GM18861 (cell line): ENCODE results near the gene DAND5.

Source experiments
- ATAC-seq: cut with Tn5 transposase; IDR thresholded peaks from one replicate; pipeline ENCODE4 v1.9.1; 2021; ENCODE audit not compliant: unreplicated experiment

The DAND5 gene

DNA sequence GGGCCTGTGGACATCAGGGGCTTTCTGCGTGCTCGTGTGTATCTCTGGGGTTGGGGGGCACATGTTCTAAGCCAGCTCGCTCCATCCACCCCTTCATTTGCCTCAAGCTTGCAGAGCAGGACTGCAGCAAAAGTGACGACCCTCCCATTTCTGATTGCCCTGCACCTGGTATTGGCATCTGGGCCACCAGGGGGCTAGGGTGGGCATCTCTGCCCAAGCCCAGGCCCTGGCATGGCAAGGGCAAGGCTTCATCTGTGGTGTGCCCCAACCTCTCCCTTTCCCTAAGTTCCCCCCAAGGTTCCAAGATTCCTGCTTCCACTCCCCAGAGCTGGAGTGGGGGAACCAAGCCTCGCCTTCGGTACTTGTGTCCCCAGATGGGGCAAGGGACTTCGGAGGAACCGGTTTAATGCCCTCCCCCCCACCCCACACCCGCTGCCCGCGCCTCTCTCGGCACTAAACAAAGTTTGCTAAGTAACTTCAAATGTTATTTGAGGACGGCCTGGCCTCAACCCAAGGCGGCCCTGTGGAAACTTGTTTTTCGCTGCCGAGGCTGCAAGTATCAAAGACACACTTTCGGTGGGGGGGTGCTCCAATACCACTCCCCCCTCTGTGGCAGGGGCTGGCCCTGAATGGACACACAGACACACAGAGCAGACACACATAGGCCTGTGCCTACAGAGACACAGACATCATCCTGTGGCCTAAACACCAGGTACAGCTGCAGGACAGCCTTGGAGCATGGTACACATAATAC, 38.1 kb downstream of the DAND5 start:
- no peak for ATAC-seq

DNA sequence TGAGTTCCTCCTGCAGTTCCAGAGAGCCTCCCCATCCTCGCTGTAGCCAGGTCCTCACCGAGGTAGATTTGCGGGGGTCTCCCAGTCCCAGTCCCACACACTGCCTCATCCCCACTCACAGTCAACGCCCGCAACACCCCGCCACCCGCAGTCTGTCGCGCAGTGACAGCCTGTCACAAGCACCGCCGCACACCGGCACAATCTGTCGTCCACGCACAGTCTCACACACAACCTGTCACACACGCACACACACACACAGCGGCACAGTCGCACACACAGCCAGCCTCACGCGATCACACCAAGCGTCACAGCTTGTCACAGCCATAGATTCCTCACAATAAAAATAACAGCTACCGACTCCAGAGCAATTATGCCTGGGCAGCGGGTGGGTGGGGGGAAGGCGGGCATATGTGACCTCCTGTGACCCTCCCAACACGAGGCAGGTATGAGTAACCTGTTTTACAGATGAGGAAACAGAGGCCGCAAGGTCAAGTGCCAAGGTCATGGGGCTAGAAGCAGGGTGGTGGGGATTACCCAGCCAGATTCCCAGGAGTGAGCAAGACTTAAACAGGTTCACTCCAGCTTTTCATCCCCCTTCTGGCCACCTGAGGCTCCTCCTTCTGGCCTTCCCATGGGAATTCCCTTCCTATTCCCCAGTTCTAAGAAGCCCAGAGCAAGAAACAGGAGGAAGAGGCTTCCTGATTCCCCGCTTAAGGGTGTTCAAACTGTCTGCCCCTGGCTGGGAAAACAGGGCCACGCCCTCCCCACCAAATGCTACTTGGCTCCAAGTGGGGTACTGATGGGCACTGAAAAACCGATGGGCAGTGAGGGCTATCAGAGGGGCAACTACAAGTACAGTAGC, 39.8 kb downstream of the DAND5 start:
- ATAC-seq: no peak

DNA sequence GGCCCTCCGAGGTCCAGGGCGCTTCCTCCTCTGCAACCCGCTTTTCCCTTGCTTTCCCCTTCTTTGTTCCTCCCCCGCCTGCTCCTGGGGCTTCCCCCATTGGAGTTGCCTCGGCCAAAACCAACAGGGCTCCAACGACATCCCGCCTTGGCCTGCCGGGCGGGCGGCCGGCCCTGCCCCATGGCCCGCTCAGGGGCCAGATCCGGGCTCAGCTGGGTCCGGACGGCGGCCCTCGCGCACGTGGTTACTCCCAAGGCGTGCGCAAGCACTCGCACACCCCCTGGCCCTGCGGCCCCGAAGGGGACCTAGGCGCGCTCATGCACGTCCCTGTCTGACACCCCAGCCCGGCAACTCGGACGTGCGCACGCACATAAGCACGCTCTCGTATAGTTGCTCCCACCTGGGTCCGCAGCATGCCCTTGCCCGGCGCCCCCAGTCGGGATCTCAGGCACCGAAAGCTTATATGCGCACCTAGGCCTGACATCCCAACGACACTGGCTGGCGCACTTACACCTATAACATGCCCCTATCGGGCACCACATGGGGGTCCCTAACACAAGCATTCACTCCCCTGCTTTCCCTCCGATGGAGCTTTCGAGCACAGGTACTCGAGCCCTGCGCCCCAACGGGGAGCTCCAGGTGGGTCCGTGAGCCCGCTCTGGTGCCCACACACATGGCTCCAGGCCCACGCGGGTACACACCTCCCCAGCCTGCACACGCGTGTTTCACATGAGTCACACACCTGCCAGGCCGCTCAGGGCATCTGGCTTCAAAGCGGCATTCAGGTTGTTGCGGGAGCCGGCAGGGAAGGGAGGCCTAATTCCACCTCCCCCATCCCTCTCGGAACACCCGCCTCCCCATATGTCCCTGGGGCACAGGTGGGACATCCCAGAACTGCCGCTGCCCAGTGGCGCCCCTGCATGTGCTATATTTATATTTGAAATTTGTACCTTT, 40.9 kb downstream of the DAND5 start:
- no peak for ATAC-seq

DNA sequence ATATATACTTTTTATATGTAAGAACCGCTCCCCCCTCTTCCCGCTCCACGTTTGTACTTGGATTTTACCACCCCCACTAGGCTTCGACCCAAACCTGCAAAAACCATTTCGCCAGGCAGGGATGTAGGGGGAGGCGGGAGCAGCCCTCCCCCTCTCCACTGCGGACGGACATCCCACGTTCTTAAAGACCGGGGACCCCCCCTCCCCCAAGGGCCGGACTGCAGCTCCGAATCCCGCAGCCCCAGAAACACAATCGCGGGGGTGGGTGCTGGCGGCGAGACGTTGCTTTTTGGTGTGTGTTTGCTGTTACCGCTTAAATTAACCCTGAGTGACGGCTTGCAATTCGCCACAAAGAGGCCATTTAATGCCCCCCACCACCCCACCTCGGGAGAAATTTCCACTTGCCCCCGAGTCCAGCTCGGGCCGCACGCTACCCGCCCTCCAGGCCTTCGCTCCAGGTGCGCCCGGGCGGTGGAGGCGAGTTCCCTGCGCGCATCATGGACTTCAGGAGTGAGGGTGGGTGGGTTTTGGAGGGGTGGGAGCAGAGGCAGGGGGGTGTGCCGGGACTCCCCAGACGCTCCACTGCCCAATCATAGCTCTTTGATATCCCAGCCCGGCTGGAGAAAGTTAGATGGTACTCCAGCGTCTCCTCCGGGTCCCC, 41.7 kb downstream of the DAND5 start:
- ATAC-seq: no peak

DNA sequence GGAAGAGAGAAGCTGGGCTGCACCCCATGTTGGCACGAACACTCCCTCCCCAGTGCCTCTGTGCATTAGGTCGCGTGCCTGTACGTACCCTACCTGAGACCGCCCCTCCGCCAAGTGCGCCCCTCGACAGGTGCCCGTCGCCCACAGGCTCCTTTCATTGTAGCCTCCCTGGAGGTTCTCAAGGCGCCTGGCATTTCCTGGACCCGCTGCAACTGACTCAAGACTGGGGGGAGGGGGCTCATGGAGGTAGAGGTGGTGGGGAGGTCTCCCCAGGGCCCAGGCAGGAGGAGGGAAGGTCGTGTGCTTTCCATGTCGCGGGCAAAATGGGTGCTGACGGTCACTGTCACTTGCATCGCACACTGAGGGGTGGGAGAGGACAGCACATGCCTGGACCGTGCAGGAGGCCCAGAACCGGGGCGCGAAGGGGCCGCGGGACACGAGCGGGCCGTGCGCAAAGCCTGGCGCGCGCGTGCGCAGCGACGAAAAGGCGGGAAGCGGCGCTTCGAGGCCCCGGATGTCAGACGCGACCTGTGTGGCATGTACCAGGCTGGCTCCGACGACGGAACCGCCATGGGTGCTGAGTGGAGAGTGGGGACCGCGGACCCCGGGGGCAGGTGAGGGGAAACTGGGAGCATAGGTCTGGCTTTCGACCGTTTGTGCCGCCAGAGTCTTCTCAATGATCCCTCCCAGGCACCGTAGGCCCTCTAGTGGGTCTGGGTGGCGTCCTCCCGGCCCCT, 42.4 kb downstream of the DAND5 start:
- no peak for ATAC-seq

DNA sequence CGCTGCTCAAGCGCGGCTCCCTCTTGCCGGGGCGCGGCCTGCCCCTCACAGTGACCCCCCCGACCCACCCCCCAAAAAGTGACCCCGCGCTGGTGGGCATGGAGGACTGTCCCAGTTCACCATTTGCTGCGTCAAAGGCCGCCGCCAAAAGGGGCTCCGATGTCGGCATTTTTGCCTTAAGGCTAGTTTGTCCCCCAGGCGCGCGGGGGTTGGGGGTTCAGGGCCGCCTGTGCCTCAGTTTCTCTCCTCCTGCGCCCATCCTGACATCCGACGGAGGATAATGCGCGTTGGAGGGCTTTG, 43.0 kb downstream of the DAND5 start:
- ATAC-seq: no peak

DNA sequence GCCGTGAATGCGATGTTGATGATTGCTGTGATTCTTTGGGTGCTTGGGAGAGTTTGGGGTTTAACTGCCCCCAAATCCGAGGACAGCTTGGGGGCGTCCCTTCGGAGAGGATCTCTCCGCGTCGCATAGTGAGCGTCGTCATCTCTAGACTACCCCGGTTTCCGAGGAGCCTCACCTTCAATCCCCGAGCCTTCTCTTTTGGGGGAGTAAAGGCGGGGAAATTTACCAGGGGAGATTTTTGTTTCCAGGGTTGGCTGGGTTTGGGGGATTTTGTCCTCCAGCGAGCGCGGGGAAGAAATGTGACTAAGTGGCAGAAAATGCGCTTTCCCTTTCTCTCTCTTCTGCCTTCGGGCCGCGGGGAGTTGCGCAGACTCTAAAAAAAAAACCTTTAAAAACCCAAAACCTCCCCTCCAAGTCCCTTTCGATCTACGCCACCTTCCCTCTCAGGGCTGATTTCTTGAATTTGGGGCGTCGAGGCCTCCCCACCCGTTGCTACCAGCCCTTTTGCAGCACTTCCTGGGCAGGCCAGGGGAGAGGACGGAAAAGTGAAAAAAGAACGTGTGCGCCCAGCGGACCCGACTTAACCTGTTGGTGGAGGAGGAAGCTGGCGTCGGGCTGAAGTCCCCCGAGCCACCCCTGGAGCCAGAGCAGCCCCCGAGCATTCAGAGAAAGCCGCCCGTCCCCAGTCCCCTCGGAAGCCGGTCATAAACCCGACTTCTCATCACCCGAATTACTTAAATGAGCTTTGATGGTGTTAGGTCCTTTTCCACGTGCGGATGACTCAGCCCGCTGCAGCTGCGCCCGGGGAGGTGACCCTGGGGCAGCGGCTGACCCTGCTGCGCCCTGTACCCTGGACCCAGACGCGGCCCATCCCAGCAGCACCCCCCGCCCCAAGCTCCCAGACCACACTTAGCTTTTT, 43.6 kb downstream of the DAND5 start:
- no peak for ATAC-seq

DNA sequence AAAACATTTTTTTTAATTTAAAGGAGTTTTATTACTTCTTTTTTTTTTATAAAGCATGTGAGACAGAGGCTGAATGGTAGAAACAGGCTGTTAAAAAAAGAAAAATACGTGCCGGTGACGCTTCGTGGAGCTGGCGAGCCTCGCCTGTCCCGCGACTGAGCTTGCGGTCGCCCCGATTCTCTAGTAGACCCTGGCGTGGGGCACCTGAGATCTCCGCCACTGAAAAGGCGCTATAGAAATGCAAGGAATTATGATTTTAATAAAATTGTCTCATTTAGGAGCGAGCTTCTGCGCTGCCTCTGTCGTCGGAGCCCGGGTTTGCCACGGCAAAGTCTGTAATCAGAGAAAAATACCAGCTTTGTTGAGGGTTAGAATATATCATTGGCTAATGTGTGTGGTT, 44.3 kb downstream of the DAND5 start:
- ATAC-seq: no peak

DNA sequence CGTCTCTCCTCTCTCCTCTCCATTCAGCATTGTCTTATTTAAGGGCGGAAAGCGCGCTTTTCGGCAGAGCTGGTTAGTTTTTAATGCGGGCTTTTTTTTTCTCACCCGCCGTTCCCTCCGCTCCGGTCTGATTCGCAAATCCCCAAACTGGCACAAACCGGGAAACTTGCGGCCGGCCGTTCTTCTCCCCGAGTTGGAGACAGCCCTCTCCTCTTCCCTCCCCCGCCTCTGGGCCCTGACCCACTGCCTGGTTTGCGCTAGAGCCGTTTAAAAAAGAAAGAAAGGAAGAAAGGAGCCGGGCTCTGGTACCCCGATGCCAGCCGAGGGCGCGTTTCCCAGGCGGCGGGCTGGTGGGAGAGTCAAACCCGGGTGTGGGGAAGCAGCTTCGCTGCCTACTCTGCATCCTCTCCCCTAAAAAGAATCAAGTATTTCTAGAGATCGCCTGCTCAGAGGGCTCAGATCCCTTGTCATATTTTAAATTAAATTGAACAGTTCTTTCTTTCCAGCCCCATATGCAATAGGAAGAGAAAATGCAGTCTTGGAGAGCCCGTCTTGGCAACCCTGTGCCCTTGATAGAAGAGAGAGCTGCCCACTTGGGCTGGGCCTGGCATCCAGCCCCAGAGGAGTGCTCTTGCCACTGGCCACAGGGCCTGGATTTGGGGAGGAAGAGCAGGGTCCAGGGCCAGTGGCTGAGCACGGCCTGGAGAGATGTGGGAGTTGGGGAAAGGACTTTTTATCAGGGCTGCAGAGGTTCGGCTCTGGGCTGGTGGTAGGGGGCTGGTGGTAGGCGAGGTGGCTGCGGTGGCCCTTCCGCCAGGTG, 44.9 kb downstream of the DAND5 start:
- ATAC-seq: no peak

DNA sequence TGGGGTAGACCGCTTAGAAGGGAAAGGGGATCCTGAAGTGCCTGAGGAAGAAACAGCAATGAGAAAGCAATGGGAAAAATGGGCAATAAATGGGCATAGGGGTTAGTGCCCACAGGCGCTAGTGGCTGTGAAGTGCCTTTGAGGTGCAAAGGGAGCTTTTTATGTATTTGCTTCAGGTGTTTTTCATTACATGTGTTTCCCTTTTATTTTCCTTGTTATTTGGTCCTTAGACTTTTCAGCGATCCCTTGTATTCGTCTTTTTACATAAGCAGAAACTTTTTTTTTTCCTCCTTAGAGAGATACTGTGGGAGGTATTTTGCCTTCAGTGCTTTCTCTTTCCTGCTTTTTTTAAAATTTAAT, 45.5 kb downstream of the DAND5 start:
- ATAC-seq: no peak

DNA sequence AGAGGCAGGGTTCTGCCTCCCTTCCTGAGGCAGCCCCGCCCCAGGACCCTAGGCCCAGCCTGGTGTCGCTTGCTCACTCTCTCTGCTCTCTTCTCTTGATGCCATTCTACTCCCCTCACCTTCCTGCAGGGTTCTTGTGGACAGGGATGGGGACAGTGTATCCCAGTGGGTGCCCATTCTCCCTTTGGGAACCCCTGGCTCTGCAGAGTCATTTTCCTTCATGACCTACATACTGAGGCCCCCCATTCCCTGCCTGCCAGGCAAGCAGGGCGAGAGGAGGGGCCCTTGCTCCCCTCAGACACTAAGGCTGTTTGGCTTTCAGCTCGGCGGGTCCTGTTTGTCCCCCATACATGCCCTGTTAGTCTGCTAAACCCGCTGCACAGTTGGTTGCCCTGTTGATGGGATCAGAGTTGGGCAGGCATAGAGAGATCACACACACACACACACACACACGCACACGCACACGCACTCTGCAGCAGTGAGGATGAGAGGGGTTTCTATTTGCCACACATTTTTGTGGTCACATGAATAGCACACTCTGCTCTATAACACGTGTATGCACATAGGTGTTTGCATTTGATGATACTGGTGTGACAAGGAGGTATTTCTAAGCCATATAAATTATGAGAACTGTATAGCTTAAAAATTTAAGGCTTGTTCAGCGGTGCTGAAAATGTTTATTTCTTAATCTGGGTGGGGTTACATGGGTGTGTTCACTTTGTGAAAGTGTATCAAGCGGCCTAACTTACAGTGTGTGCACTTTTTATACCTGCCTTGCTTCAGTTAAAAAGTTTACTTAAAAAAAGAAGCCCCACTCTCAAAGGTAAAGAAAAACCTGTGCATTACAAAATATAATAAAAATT, 46.2 kb downstream of the DAND5 start:
- ATAC-seq: no peak

DNA sequence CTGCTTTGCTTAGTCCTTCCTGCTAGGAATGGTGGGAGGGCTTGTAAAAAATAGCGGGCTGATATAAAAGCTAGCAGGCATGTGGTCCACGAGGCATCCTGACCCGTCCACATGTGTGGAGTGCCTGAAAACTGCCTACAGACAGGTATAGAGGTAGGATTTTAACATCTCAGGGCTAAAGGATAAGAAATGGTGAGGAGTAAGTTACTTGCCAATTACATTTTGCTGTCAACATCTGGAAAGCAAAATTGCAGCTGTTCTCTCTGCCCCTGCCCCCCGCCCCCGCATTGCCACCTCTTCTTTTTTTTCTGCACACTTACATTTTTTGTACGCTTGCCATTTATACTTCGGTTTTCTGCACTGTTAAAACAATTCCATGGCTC, 46.9 kb downstream of the DAND5 start:
- no peak for ATAC-seq

DNA sequence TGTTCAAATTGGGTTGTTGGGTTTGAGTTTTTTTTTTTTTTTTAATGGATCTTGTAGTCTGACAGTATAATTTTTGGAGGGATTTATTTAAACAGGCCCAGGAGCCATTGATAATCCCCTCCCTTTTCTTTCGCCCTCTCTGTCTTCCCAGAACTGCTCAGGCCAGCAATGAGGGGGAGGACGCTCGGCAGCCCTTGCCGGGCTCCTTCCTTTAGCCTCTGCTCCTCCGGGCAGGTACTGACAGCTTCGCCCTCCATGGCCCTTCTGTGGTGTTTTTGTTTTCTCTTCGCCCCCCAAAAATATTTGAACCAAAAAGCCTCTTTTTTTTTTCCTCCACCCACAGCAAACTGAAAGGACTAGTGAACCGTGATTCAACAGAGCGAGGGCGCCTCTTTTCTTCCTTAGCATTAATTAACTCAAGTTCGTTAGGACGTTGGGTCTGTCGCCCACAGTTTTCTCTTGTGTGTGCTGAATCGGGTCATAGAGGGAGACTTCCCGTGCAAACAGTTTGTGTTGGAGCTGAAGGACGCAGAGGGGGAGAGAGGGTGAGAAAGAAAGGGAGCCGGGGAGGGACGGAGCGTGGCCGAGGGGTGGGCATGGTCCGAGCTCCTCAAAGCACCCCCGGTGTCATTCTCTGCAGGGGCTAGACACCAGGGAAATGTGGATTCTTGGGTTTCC, 47.4 kb downstream of the DAND5 start:
- ATAC-seq: no peak

DNA sequence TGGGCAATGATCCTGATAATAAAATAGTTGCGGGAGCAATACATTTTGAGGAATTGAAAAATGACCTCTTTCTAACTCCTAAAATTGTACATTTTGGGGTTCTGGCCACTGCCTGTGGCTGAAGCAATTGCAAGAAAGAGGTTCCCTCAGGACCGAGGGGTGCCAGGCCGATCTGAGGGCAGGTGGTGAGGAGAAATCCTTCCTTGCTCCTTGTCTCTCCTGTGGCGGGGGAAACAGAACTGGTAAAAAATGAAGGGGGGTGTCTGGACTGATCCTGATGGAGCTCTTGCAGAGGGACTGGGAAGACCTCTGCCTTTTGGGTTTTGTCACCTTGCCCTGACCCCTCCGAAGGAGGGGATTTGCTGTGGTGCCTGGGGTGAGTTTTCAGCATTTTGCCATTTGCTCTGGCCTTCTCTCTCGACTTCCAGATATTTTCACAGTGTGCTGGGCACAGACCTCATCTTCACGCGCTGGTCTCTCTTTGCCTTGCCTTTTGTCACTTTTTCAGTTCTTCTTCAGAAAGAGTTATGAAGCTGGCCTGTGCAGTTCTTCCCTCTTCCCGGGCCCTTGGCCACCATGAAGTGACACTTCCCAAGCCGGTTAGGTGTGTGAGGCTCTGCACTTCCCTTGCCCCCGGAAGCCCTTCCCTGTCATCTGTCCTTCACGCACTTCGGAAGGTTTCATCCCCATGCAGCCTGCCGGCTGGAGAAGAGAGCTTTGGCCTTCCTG, 48.1 kb downstream of the DAND5 start:
- ATAC-seq: no peak

DNA sequence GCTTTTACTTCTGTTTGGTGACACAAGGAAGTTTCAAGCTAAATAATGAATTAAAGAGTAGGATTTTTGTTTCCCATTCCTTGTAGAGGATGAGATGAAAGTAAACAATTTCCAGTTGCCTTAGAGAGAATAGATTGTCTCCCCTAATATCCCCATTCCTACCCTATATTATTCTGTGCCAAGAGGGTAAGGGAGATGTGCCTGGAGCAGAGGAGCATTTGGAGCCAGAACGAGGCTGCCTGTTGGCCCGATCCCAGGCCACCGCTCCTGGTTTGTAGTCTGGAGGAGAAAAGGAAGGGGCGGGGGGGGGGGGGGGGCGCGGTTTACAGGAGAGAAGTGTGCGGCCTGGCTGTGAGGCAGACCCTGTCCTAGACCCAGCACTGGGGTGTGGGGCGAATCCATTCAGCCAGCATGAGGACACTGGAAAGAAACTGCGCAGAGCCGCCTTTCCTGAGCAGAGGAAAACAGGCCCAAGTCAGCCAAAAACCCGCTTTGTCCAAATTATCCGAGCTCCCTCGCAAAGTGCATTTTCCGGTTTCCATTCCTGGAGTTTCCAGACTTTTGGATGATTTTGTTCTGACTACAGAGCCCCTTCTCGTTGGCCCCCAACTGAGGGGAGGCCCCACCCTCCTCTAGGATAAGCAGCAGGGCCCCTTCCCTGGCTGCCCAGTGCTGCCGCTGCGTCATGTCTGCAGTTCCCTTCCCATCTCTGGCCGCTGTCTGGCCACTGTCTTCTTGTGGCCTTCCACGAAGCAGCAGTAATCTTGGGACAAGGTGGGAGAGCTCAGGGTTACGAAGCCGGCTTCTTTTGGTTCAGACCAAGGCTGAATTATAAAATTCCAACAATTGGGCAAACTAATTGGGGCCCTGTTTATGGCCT, 48.9 kb downstream of the DAND5 start:
- ATAC-seq: no peak
